Loucy (cell line): Measurements from ENCODE around the gene MICAL3.

ENCODE experiments used
- H2AFZ ChIP-seq: fragments of 200-600 bp; sonication (generic); 2 replicates; pipeline ENCODE4 v1.6.0; 2016; ENCODE audit warnings: antibody characterized with exemption, mild to moderate bottlenecking, low read length, moderate library complexity
- H3F3A ChIP-seq: fragments of 200-600 bp; 2 replicates; pipeline ENCODE4 v1.6.0; 2016; ENCODE audit warnings: antibody characterized with exemption, low read depth, mild to moderate bottlenecking
- H3K27me3 ChIP-seq: fragments of 200-600 bp; sonication (generic); 2 replicates; pipeline ENCODE4 v1.6.1; 2014; ENCODE audit warnings: low read length, mild to moderate bottlenecking; ENCODE audit not compliant: insufficient read depth, poor library complexity, severe bottlenecking
- H3K36me3 ChIP-seq: fragments of 200-600 bp; sonication (generic); 2 replicates; pipeline ENCODE4 v1.6.1; 2016; ENCODE audit warnings: low read length; ENCODE audit not compliant: insufficient read depth
- H3K4me1 ChIP-seq: fragments of 200-600 bp; sonication (generic); 2 replicates; pipeline ENCODE4 v1.5.1; 2014; ENCODE audit warnings: low read length, mild to moderate bottlenecking; ENCODE audit not compliant: insufficient read depth, poor library complexity, severe bottlenecking
- H3K4me2 ChIP-seq: fragments of 200-600 bp; sonication (generic); 2 replicates; pipeline ENCODE4 v1.6.0; 2014; ENCODE audit warnings: antibody characterized with exemption, low read length, low read depth, mild to moderate bottlenecking; ENCODE audit not compliant: poor library complexity, severe bottlenecking
- H3K4me3 ChIP-seq: fragments of 200-600 bp; sonication (generic); 2 replicates; pipeline ENCODE4 v1.5.1; 2014; ENCODE audit warnings: low read length, mild to moderate bottlenecking, mixed read lengths; ENCODE audit not compliant: poor library complexity, severe bottlenecking
- H3K79me2 ChIP-seq: fragments of 200-600 bp; sonication (generic); 2 replicates; pipeline ENCODE4 v1.6.1; 2014; ENCODE audit warnings: low read length; ENCODE audit not compliant: insufficient read depth
- H3K9ac ChIP-seq: fragments of 200-600 bp; sonication (generic); 2 replicates; pipeline ENCODE4 v1.6.0; 2014; ENCODE audit warnings: mild to moderate bottlenecking, low read depth, low read length, moderate library complexity; ENCODE audit not compliant: poor library complexity, severe bottlenecking
- H3K9me2 ChIP-seq: fragments of 200-600 bp; sonication (generic); replicated peaks from 2 replicates; pipeline ENCODE4 v1.6.1; 2016; ENCODE audit warnings: low read depth, low read length, mixed read lengths
- H3K9me3 ChIP-seq: fragments of 200-600 bp; sonication (generic); 2 replicates; pipeline ENCODE4 v1.6.1; 2014; ENCODE audit warnings: mild to moderate bottlenecking, antibody characterized with exemption, low read length, low read depth; ENCODE audit not compliant: insufficient read depth
- H4K20me1 ChIP-seq: fragments of 200-600 bp; sonication (generic); 2 replicates; pipeline ENCODE4 v1.6.0; 2014; ENCODE audit warnings: antibody characterized with exemption, low read length, mild to moderate bottlenecking; ENCODE audit not compliant: insufficient read depth, poor library complexity, severe bottlenecking
- CTCF ChIP-seq: fragments of 200-600 bp; sonication (generic); conservative IDR thresholded peaks from 2 replicates; pipeline ENCODE4 v1.5.1; 2014; ENCODE audit warnings: mild to moderate bottlenecking, antibody characterized with exemption, low read length
- EZH2phosphoT487 ChIP-seq: fragments of 200-600 bp; IDR thresholded peaks from 2 replicates; pipeline ENCODE4 v1.6.1; 2018; ENCODE audit warnings: antibody characterized with exemption, mild to moderate bottlenecking, moderate library complexity, borderline replicate concordance

MICAL3 gene

GRCh38 chr22:17810570-17811116 is 213.7 kb downstream of the MICAL3 start:
- Histone ChIP-seq H3K4me3 (no peak overlapping the region), H3K4me2 (no peak overlapping the region), H3K9me2 (no peaks in the 10 kb centered on the region), H3K9me3 (no peaks in the 10 kb centered on the region), H3K27me3 (no peaks in the 10 kb centered on the region), H3K36me3 (peaks cover 26% of the 10 kb centered on the region; the same call in 1 of the 2 replicates), H3K9ac (no peak overlapping the region), H3K4me1 (no peaks in the 10 kb centered on the region), H3F3A (no peaks in the 10 kb centered on the region), H2AFZ (no peak overlapping the region), H3K79me2 (no peaks in the 10 kb centered on the region), H4K20me1 (no peaks in the 10 kb centered on the region)
- no peak for TF ChIP-seq EZH2phosphoT487
- TF ChIP-seq CTCF: no peak

GRCh38 chr22:17808693-17809403 is 215.5 kb downstream of the MICAL3 start:
- no peak for TF ChIP-seq CTCF
- no peak for TF ChIP-seq EZH2phosphoT487
- Histone ChIP-seq H3K9me3 (no peaks in the 10 kb centered on the region), H3K9me2 (no peaks in the 10 kb centered on the region), H3K79me2 (no peaks in the 10 kb centered on the region), H3K27me3 (no peaks in the 10 kb centered on the region), H3K4me3 (no peak overlapping the region), H3K4me1 (no peaks in the 10 kb centered on the region), H4K20me1 (no peaks in the 10 kb centered on the region), H3K9ac (no peak overlapping the region), H3K36me3 (peaks cover 30% of the 10 kb centered on the region; the same call in 1 of the 2 replicates), H2AFZ (no peak overlapping the region), H3K4me2 (no peak overlapping the region), H3F3A (no peaks in the 10 kb centered on the region)

GRCh38 chr22:17807578-17808410 is 216.6 kb downstream of the MICAL3 start:
- H3F3A ChIP-seq: no peaks in the 10 kb centered on the region
- H3K9ac ChIP-seq: no peak overlapping the region
- no peaks in the 10 kb centered on the region for H3K27me3 ChIP-seq
- no peak overlapping the region for H2AFZ ChIP-seq
- H3K4me2 ChIP-seq: no peak overlapping the region
- no peaks in the 10 kb centered on the region for H3K4me1 ChIP-seq
- no peak for TF ChIP-seq CTCF
- TF ChIP-seq EZH2phosphoT487: no peak
- H3K79me2 ChIP-seq: no peaks in the 10 kb centered on the region
- no peaks in the 10 kb centered on the region for H3K9me2 ChIP-seq
- no peak overlapping the region for H3K4me3 ChIP-seq
- no peaks in the 10 kb centered on the region for H3K9me3 ChIP-seq
- H3K36me3 ChIP-seq: peaks cover 31% of the 10 kb centered on the region; the same call in 1 of the 2 replicates
- no peaks in the 10 kb centered on the region for H4K20me1 ChIP-seq
